Transverse colon (tissue), 4 donors: ENCODE data around the gene PLEKHA6. TPM values are rescaled to one million over a fixed set of nuclear protein-coding genes. Genes with fewer than 3 reads are reported as not detected.

Experiments
- DNase-seq: peaks from one replicate; pipeline ENCODE4 v3.0.0-alpha.2; 2019
- H3K27ac ChIP-seq, 4 donors: fragments of 200-600 bp; sonication (generic); 2 replicates each; pipeline ENCODE4 v1.5.1; 2016 to 2018; ENCODE audit warnings: inconsistent platforms in 4 of 4
- H3K27me3 ChIP-seq: fragments of 200-600 bp; sonication (generic); 2 replicates; pipeline ENCODE4 v1.5.1; 2017; ENCODE audit warnings: inconsistent platforms
- H3K36me3 ChIP-seq, 4 donors: fragments of 200-600 bp; sonication (generic); 2 replicates each; pipeline ENCODE4 v1.5.1; 2017 to 2019; ENCODE audit warnings: inconsistent platforms in 4 of 4
- H3K4me1 ChIP-seq, 4 donors: fragments of 200-600 bp; sonication (generic); 2 replicates each; pipeline ENCODE4 v1.5.1; 2017 to 2020; ENCODE audit warnings: inconsistent platforms in 4 of 4
- H3K4me3 ChIP-seq, 4 donors: fragments of 200-600 bp; sonication (generic); 1 replicate in 1 of 4; 2 replicates in 3 of 4; pipeline versions ENCODE4 v1.5.1 to v1.6.1; 2017 to 2019; ENCODE audit warnings: inconsistent platforms in 4 of 4
- H3K9me3 ChIP-seq, 2 donors: fragments of 200-600 bp; sonication (generic); 2 replicates each; pipeline ENCODE4 v1.5.1; 2017 to 2019; ENCODE audit warnings: inconsistent platforms in 2 of 2
- CTCF ChIP-seq, 5 experiments: fragments of 200-600 bp in 3 of 5; fragments of 450-650 bp in 2 of 5; sonication (generic) in 3 of 5; IDR thresholded peaks; 1 replicate in 2 of 5; 2 replicates in 3 of 5; pipeline ENCODE4 v1.5.1; 2016 to 2017; ENCODE audit warnings: antibody characterized with exemption in 5 of 5, inconsistent platforms in 3 of 5, mild to moderate bottlenecking in 2 of 5, moderate library complexity in 1 of 5
- EP300 ChIP-seq: sonication (generic); formaldehyde crosslinking; IDR thresholded peaks from one replicate; pipeline ENCODE4 v1.6.1; 2017; ENCODE audit warnings: antibody characterized with exemption, low read depth
- POLR2A ChIP-seq: fragments of 450-650 bp; IDR thresholded peaks from one replicate; pipeline ENCODE4 v1.6.1; 2016; ENCODE audit warnings: antibody characterized with exemption, mild to moderate bottlenecking, moderate library complexity
- POLR2AphosphoS5 ChIP-seq, 3 donors: sonication (generic); formaldehyde crosslinking; IDR thresholded peaks; one replicate each; pipeline ENCODE4 v1.6.1; 2016; ENCODE audit warnings: antibody characterized with exemption in 3 of 3
- WGBS, 2 donors: methylation state at CpG; one replicate each; pipeline ENCODE4 v1.1.5; 2018; ENCODE audit warnings: low coverage in 1 of 2; 5-methylcytosine and 5-hydroxymethylcytosine counted together
- in situ Hi-C, 4 donors: fragments of 200-750 bp; cut with MboI; loops; one replicate each; pipeline versions ENCODE4 v1.15.0 to v1.15.1; 2017; ENCODE audit warnings: low sequenced_read_pairs in 3 of 4, low pct_ligation_motif_present in 1 of 4, low pct_unique_long_range_greater_than_20kb in 1 of 4
- intact Hi-C: fragments of 100-400 bp; cut with DNase I; formaldehyde crosslinking; loops from one replicate; pipeline ENCODE4 v1.15.1; 2023; ENCODE audit warnings: low total_unique reads
- total RNA-seq, 4 donors: library from RNA; depleted of rRNA; stranded (reverse); fragments of >200 nt; gene quantifications; one replicate each; pipeline ENCODE4 v1.1.0, GENCODE V29; 2016

The PLEKHA6 gene
- total RNA-seq, 4 donors from 2014 or later: 58.7 to 209 (median 97.9) TPM

- peak overlapping the region; percentile 82 to 95 (median 84) for H3K27ac ChIP-seq
- DNase-seq: peak; percentile 80
- H3K36me3 ChIP-seq: no peaks in the 10 kb centered on the region
- H3K4me1 ChIP-seq: peaks cover 0 to 37% (median 20%) of the 10 kb centered on the region in 4 donors
- in situ Hi-C loops: no loop called here
- intact Hi-C loops: no loop called here
- peak overlapping the region; percentile 25 to 60 (median 47) for H3K4me3 ChIP-seq
- peak in 1 of 5 experiments; percentile 26 for TF ChIP-seq CTCF (IDR thresholded peaks at IDR 0.05)
- TF ChIP-seq POLR2A: peak; percentile 82
- TF ChIP-seq POLR2AphosphoS5 (IDR thresholded peaks at IDR 0.05): peak in 2 of 3 donors; percentile 41 to 80
- no peak for TF ChIP-seq EP300
- H3K9me3 ChIP-seq: no peaks in the 10 kb centered on the region
- 2 to 13% methylated on average over 3 to 45 of the region's 55 CpGs for WGBS, 2 donors
- peaks cover 39% of the 10 kb centered on the region for H3K27me3 ChIP-seq
Observed at GRCh38 chr1:204377800-204378668, 18.3 kb upstream of the PLEKHA6 start.

- Histone ChIP-seq H3K27ac (peak overlapping the region; percentile 82 to 95 (median 84)), H3K9me3 (no peaks in the 10 kb centered on the region), H3K36me3 (no peaks in the 10 kb centered on the region), H3K4me3 (peak overlapping the region; percentile 25 to 60 (median 47)), H3K4me1 (peaks cover 0 to 34% (median 20%) of the 10 kb centered on the region in 4 donors), H3K27me3 (peaks cover 39% of the 10 kb centered on the region)
- peak; percentile 91 for DNase-seq
- WGBS, 2 donors: 41 to 45% methylated on average over 4 to 17 of the region's 28 CpGs
- intact Hi-C loops (no loop called here), in situ Hi-C loops (no loop called here)
- TF ChIP-seq CTCF (IDR thresholded peaks at IDR 0.05) (no peak), POLR2A (peak; percentile 37), POLR2AphosphoS5 (IDR thresholded peaks at IDR 0.05) (peak in 2 of 3 donors; percentile 48 to 75)
Observed at GRCh38 chr1:204376919-204377799, 17.4 kb upstream of the PLEKHA6 start.

GRCh38 chr1:204376465-204376864 is 16.7 kb upstream of the PLEKHA6 start:
- WGBS, 2 donors: 37 to 56% methylated on average over 5 to 6 of the region's 6 CpGs
- no peaks in the 10 kb centered on the region for H3K9me3 ChIP-seq
- no peaks in the 10 kb centered on the region for H3K36me3 ChIP-seq
- intact Hi-C loops: no loop called here
- peak overlapping the region in 3 of 4 donors; percentile 18 to 60 (median 52) for H3K4me3 ChIP-seq
- TF ChIP-seq POLR2AphosphoS5 (IDR thresholded peaks at IDR 0.05): no peak
- no peak for TF ChIP-seq POLR2A
- TF ChIP-seq CTCF (IDR thresholded peaks at IDR 0.05): no peak
- no peak for TF ChIP-seq EP300
- peaks cover 39% of the 10 kb centered on the region for H3K27me3 ChIP-seq
- no peak for DNase-seq
- peaks cover 0 to 34% (median 20%) of the 10 kb centered on the region in 4 donors for H3K4me1 ChIP-seq
- in situ Hi-C loops: no loop called here
- H3K27ac ChIP-seq: peak overlapping the region; percentile 72 to 95 (median 82)

- whole genome bisulfite sequencing, 2 donors: 89 to 92% methylated on average over 1 to 4 of the region's 4 CpGs
- in situ Hi-C loops (loop anchor here (25.0 kb wide), 2 partner anchors 112 to 512 kb away; partner anchors contain the start of gene SNRPE (in 3 of the 4)), intact Hi-C loops (loop anchor here (1.0 kb wide), 1 partner anchor 155 kb away; no protein-coding TSS in a partner anchor)
- H3K4me3 ChIP-seq: no peak overlapping the region
- H3K9me3 ChIP-seq: no peaks in the 10 kb centered on the region
- no peak for TF ChIP-seq POLR2A
- TF ChIP-seq CTCF (IDR thresholded peaks at IDR 0.05): no peak
- TF ChIP-seq POLR2AphosphoS5 (IDR thresholded peaks at IDR 0.05): no peak
- TF ChIP-seq EP300: no peak
- DNase-seq: no peak
- peaks cover 0 to 26% (median 20%) of the 10 kb centered on the region in 4 donors for H3K4me1 ChIP-seq
- H3K27me3 ChIP-seq: peaks cover 36% of the 10 kb centered on the region
- no peak overlapping the region for H3K27ac ChIP-seq
- no peaks in the 10 kb centered on the region for H3K36me3 ChIP-seq
Observed at GRCh38 chr1:204373911-204374310, 14.2 kb upstream of the PLEKHA6 start.
